Lower lobe of right lung (tissue), 2 donors: ENCODE data around the gene PRDM15. TPM values are rescaled to one million over a fixed set of nuclear protein-coding genes. Genes with fewer than 3 reads are reported as not detected.
A peak's percentile ranks its signal among the peaks of the same experiment; 100 is the strongest.

Experiments
- ATAC-seq, 2 donors: fragments of 200-7000 bp; cut with Tn5 transposase; one replicate each; pipeline ENCODE4 v1.9.1; 2020 to 2022; ENCODE audit warnings: mild to moderate bottlenecking in 2 of 2, moderate library complexity in 2 of 2
- DNase-seq: peaks from one replicate; pipeline ENCODE4 v3.0.0-alpha.2; 2020
- H3K27ac ChIP-seq: fragments of 200-600 bp; one replicate; pipeline ENCODE4 v1.8.0; 2022
- H3K27me3 ChIP-seq: fragments of 200-600 bp; one replicate; pipeline ENCODE4 v1.8.0; 2022; ENCODE audit warnings: low read depth
- H3K36me3 ChIP-seq: fragments of 200-600 bp; one replicate; pipeline ENCODE4 v1.8.0; 2022; ENCODE audit warnings: mild to moderate bottlenecking
- H3K4me1 ChIP-seq: fragments of 200-600 bp; one replicate; pipeline ENCODE4 v1.8.0; 2022
- H3K4me3 ChIP-seq: fragments of 200-600 bp; one replicate; pipeline ENCODE4 v1.8.0; 2022; ENCODE audit warnings: mild to moderate bottlenecking
- H3K9me3 ChIP-seq: fragments of 200-600 bp; one replicate; pipeline ENCODE4 v1.8.0; 2022
- intact Hi-C: fragments of 100-400 bp; cut with DNase I; formaldehyde crosslinking; loops from one replicate; pipeline ENCODE4 v1.11.0; 2022
- total RNA-seq: library from RNA; stranded (reverse); fragmentation: NEBNext Ultra II Directional; extraction: Animal tissue kit (Norgen Biotek cat#: 25700); gene quantifications from one replicate; pipeline ENCODE4 v1.2.1, GENCODE V29; 2021
- TF ChIP-seq, protein P1 (sequence below): fragments of 200-600 bp; IDR thresholded peaks from one replicate; pipeline ENCODE4 v1.8.0; 2022; ENCODE audit warnings: antibody characterized with exemption, mild to moderate bottlenecking
- donor health status: DM: no; HTN: yes; CAD: no; lungs with severe emphysema.

The PRDM15 gene
- total RNA-seq, 1 donor from 2014 or later: 6.6 TPM

DNA sequence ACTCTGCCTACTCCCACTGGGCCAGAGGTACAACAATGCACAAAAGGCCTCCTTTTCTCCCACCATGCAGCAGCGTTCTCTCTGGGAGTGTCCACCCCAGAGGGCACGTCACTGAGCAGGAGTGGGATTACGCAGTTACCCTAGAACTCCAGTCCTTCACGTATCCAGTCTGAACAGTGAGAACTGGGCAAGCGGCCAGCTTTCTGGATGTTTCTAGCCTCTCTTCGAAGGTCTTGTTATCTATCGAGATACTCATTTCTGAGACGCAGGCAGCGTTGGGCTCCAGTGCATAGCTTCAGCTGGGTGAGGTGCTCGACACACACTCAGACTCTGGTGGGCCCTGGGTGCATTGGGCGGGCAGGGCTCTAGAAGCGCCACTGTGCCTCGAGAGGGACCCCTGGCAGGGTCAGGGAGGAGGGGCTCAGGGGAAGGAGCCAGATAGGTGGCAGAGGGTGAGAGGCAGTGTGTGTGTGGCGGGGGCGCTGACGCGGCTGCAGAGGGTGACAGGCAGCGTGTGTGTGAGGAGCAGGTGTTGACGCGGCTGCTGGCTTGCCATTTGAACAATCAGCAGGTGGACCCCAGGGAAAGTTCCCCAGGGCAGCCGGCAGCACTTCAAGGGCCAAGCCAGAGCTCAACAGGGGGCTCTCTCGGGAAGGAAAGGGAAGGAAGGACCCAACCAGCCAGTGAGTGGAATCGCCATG, 27.9 kb downstream of the PRDM15 start:
- Histone ChIP-seq H3K27ac (no peak overlapping the region), H3K9me3 (no peaks in the 10 kb centered on the region), H3K27me3 (no peaks in the 10 kb centered on the region), H3K4me1 (no peaks in the 10 kb centered on the region), H3K4me3 (no peak overlapping the region), H3K36me3 (peaks cover 53% of the 10 kb centered on the region)
- intact Hi-C loops: no loop called here
- no peak for ATAC-seq
- TF ChIP-seq, protein P1, sequence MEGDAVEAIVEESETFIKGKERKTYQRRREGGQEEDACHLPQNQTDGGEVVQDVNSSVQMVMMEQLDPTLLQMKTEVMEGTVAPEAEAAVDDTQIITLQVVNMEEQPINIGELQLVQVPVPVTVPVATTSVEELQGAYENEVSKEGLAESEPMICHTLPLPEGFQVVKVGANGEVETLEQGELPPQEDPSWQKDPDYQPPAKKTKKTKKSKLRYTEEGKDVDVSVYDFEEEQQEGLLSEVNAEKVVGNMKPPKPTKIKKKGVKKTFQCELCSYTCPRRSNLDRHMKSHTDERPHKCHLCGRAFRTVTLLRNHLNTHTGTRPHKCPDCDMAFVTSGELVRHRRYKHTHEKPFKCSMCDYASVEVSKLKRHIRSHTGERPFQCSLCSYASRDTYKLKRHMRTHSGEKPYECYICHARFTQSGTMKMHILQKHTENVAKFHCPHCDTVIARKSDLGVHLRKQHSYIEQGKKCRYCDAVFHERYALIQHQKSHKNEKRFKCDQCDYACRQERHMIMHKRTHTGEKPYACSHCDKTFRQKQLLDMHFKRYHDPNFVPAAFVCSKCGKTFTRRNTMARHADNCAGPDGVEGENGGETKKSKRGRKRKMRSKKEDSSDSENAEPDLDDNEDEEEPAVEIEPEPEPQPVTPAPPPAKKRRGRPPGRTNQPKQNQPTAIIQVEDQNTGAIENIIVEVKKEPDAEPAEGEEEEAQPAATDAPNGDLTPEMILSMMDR: no peak
- DNase-seq: no peak

DNA sequence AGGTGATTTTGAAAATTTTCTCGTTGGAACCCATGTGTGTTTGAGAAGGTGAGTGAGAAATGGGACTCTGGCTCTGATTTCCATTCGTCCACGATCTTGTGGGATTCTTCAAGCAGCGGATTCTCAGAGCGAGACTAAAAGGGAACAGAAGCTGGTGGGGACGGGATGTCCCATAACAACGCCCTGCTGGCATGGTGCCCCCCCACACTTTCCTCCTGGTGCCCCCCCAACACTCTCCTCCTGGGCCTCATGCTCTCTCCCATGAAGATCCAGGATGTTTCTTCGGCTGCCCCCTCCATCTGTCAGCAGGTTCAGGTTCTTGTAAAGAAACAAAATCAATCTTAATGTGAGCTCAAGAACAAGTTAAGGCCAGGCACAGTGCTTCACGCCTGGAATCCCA, 29.1 kb downstream of the PRDM15 start:
- TF ChIP-seq, protein P1: no peak
- no peak for ATAC-seq
- Histone ChIP-seq H3K27me3 (no peaks in the 10 kb centered on the region), H3K4me3 (no peak overlapping the region), H3K9me3 (no peaks in the 10 kb centered on the region), H3K27ac (no peak overlapping the region), H3K36me3 (peaks cover 47% of the 10 kb centered on the region), H3K4me1 (no peaks in the 10 kb centered on the region)
- no peak for DNase-seq
- intact Hi-C loops: no loop called here

DNA sequence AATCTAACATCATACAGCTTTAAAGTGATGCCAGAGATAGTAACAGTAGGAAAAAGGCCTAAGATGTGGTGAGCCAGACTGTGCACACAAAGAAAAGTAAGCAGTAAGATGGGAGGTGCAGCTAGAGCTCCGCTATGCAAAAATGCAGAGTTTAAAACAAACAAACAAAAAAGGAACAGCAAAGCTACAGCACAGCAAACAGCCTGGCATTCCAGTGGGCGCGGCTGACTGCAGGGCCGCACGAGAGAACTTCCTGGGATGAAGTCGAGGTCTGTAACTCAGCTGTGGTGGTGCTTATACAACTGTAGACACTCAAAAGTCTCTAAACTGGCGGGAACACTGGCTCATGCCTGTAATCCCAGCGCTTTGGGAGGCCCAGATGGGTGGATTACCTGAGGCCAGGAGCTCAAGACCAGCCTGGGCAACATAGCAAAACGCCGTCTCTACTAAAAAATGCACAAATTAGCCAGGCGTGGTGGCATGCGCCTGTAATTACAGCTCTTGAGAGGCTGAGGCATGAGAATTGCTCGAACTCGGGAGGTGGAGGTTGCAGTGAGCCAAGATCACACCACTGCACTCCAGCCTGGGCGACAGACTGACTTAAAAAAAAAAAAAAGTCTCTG, 30.1 kb downstream of the PRDM15 start:
- Histone ChIP-seq H3K27me3 (no peaks in the 10 kb centered on the region), H3K9me3 (no peaks in the 10 kb centered on the region), H3K4me1 (no peaks in the 10 kb centered on the region), H3K27ac (no peak overlapping the region), H3K36me3 (peaks cover 37% of the 10 kb centered on the region), H3K4me3 (no peak overlapping the region)
- ATAC-seq (peak; percentile 42 to 51), DNase-seq (no peak)
- intact Hi-C loops: no loop called here
- TF ChIP-seq, protein P1: no peak

DNA sequence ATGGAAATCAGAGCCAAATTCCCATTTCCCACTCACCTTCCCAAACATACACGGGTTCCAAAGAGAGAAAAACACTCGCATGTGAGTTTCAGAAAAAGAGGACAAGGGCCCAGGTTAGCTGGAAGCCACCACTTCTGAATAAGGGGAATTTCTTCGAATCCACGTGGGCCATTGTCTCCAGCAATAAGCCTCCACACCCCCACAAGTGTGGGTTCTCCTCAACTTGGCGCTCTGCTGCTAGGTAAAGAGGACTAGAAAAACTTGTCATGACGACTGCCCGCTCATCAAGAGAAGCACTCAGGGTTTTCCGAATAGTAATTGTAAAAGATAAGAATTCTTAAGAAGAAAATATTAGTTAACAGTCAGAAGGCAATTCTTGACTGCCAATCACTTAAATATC, 30.6 kb downstream of the PRDM15 start:
- Histone ChIP-seq H3K4me3 (no peak overlapping the region), H3K27me3 (no peaks in the 10 kb centered on the region), H3K9me3 (no peaks in the 10 kb centered on the region), H3K27ac (no peak overlapping the region), H3K4me1 (no peaks in the 10 kb centered on the region), H3K36me3 (peaks cover 31% of the 10 kb centered on the region)
- peak in 1 of 2 donors; percentile 26 for ATAC-seq
- intact Hi-C loops: no loop called here
- TF ChIP-seq, protein P1: no peak
- no peak for DNase-seq

DNA sequence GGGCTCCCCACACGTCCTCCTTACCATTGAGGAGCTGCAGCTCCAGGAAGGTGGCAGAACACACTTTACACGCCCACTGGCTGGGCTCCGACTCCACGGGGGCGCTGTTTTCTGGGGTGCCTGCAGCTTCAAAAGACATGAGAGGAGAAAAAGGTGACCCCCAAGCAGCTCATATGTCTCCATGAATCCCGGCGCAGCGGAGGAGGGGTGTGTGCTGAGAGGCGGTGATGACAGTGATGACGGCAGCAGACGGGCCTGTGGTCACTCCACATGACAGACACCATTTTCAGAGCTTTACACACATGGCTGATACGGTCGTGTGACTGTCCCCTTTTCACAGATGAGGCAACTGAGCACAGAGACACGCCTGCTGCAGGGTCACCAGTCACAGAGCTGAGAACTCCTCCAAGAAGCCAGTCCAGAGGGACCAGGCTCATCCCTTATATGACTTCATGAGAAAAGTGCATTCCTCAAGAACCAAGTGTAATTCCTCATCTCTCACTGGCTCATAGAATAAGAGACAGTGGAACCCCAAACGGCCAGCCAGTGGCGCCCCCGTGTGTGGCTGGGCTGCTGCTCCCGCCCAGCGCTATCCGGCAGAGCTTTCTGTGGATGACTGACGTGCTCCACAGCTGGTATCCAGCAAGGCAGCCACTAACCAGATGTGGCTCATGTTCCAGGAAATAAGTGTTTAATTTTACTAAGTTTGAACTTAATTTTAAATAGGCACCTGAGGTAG, 31.9 kb downstream of the PRDM15 start:
- TF ChIP-seq, protein P1: no peak
- Histone ChIP-seq H3K4me3 (no peak overlapping the region), H3K9me3 (no peaks in the 10 kb centered on the region), H3K36me3 (peaks cover 20% of the 10 kb centered on the region), H3K4me1 (no peaks in the 10 kb centered on the region), H3K27me3 (no peaks in the 10 kb centered on the region), H3K27ac (no peak overlapping the region)
- intact Hi-C loops: no loop called here
- DNase-seq: no peak
- no peak for ATAC-seq
